ENCODE data around the gene RPS15.
"Not testable (repeated sequence)": the region's sequence is repeated elsewhere in the genome, so short reads cannot be mapped to it uniquely, and the experiment has no call there.

RPS15 gene

DNA sequence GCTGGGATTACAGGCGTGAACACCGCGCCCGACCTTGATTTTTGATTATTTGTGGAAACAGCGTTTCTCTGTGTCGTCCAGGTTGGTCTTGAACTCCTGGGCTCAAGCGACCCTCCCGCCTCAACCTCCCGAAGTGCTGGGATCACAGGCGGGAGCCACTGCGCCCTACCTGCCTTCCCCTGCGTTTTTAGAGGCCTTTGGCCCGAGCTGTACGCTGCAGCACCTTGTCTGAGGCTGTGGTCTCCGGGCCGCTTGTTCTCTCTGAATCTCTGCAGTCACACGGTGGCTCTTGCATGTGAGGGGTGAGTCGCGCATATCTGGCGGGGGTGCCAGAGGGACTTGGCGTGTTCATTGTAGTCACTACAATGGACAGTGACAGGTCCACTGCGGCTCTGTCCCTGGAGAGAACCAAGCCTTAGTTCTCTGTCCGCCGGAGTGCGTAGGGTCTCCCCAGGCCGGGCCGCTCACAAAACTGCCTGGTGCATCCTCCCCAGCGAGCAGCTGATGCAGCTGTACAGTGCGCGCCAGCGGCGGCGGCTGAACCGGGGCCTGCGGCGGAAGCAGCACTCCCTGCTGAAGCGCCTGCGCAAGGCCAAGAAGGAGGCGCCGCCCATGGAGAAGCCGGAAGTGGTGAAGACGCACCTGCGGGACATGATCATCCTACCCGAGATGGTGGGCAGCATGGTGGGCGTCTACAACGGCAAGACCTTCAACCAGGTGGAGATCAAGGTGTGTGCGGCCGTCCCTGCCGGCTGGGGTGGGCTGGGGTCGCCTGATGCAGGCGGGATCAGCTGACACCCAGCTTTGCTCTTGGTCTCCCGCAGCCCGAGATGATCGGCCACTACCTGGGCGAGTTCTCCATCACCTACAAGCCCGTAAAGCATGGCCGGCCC, 1.6 kb downstream of the RPS15 start:
- Histone ChIP-seq H3K36me3 (ENCODE audit: insufficient read depth, low read length) (peaks cover 17% of the 10 kb centered on the region; the same call in 1 of the 2 replicates), H3K4me3 (ENCODE audit: low read depth, low read length) (peak overlapping the region; percentile 94), H3K79me2 (ENCODE audit: control insufficient read depth, insufficient read depth, low read length, unreplicated experiment) (peaks cover 31% of the 10 kb centered on the region)
- not testable (repeated sequence) for H2AFZ ChIP-seq (ENCODE audit: low read length, unreplicated experiment); H3K27ac ChIP-seq (ENCODE audit: low read depth, low read length); H3K4me1 ChIP-seq (ENCODE audit: control insufficient read depth, insufficient read depth, low read length, unreplicated experiment); H3K27me3 ChIP-seq (ENCODE audit: insufficient read depth, low read length)

DNA sequence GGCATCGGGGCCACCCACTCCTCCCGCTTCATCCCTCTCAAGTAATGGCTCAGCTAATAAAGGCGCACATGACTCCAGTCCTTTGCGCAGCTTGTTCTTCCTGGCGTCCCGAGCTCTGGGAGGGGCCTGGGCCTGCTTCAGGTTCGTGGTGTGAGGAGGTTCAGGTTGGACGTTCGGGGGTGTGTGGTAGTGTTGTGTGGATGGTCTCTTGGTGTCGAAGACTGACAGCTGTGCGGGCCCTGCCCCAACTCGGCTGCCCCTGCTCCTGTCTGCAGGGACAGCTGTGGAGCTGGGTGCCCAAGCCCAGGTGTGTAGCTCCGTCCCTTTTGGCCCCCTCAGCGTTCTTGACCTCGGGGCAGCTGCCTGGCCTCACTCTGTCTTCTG, 2.2 kb downstream of the RPS15 start:
- peaks cover 2% of the 10 kb centered on the region for H3K4me1 ChIP-seq (ENCODE audit: control insufficient read depth, insufficient read depth, low read length, unreplicated experiment)
- peaks cover 31% of the 10 kb centered on the region for H3K79me2 ChIP-seq (ENCODE audit: control insufficient read depth, insufficient read depth, low read length, unreplicated experiment)
- 0 out of 2 replicates have a peak overlapping the region, but pooled peaks have one; percentile 12 for H3K4me3 ChIP-seq (ENCODE audit: low read depth, low read length)
- no peak overlapping the region for H2AFZ ChIP-seq (ENCODE audit: low read length, unreplicated experiment)
- peaks cover 17% of the 10 kb centered on the region; the same call in 1 of the 2 replicates for H3K36me3 ChIP-seq (ENCODE audit: insufficient read depth, low read length)
- no peaks in the 10 kb centered on the region for H3K27me3 ChIP-seq (ENCODE audit: insufficient read depth, low read length)
- H3K27ac ChIP-seq (ENCODE audit: low read depth, low read length), result no peak overlapping the region

DNA sequence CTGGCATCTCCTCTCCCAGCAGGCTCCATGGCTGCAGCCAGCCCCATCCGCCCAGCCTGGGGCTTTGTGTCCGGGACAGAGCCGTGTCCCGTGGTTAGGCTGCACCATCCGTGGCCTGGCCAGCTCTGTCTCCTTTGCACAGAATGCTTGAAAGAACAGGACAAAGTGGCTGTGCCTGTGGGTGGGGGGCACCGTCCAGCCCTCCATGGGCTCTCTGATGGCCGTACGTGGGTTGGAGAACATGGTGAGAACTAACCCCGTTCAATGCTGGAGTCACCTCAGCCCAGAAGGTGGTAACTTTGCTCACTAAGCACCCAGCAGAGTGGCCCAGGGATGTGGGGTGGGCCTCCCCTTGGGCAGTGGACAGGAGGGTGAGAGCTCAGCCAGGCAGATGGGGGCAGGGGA, 2.8 kb downstream of the RPS15 start:
- no peak overlapping the region for H2AFZ ChIP-seq (ENCODE audit: low read length, unreplicated experiment)
- H3K36me3 ChIP-seq (ENCODE audit: insufficient read depth, low read length), result peaks cover 17% of the 10 kb centered on the region; the same call in 1 of the 2 replicates
- H3K4me3 ChIP-seq (ENCODE audit: low read depth, low read length), result no peak overlapping the region
- no peak overlapping the region for H3K27ac ChIP-seq (ENCODE audit: low read depth, low read length)
- H3K79me2 ChIP-seq (ENCODE audit: control insufficient read depth, insufficient read depth, low read length, unreplicated experiment), result peaks cover 31% of the 10 kb centered on the region
- no peaks in the 10 kb centered on the region for H3K27me3 ChIP-seq (ENCODE audit: insufficient read depth, low read length)
- H3K4me1 ChIP-seq (ENCODE audit: control insufficient read depth, insufficient read depth, low read length, unreplicated experiment), result peaks cover 2% of the 10 kb centered on the region

DNA sequence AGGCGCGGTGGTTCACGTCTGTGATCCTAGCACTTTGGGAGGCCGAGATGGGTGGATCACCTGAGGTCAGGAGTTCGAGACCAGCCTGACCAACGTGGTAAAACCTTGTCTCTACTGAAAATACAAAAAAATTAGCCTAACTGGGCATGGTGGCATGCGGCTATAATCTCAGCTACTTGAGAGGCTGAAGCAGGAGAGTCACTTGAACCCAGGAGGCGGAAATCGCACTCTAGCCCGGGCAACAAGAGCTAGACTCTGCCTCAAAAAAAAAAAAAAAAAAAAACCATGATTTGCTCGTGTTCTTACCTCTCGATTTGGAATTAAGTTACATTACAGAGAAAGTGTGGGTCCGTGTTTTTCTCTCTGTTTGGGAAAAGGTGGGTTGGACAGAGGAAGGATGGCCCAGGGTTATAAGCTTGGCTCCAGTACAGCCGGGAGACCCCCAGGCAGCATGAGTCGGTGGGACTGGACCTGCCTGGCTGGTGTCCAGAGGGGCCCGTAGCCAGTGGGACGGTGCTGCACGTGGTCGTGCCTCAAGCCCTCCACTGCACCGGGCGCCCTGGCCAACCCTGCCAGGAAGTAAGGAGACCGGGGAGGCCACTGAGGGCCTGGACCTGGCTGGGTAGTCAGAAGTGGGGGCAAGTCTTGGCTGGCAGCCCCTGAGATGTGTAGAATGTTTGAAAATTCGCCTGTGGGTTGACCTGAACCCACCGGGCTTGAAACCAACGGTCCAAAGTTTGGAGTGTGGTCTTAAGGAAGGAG, 3.7 kb downstream of the RPS15 start:
- Histone ChIP-seq H3K36me3 (ENCODE audit: insufficient read depth, low read length) (peaks cover 17% of the 10 kb centered on the region; the same call in 1 of the 2 replicates), H3K4me1 (ENCODE audit: control insufficient read depth, insufficient read depth, low read length, unreplicated experiment) (peaks cover 2% of the 10 kb centered on the region), H3K79me2 (ENCODE audit: control insufficient read depth, insufficient read depth, low read length, unreplicated experiment) (peaks cover 31% of the 10 kb centered on the region), H3K4me3 (ENCODE audit: low read depth, low read length) (no peak overlapping the region), H2AFZ (ENCODE audit: low read length, unreplicated experiment) (no peak overlapping the region), H3K27ac (ENCODE audit: low read depth, low read length) (no peak overlapping the region), H3K27me3 (ENCODE audit: insufficient read depth, low read length) (peaks cover 7% of the 10 kb centered on the region)

DNA sequence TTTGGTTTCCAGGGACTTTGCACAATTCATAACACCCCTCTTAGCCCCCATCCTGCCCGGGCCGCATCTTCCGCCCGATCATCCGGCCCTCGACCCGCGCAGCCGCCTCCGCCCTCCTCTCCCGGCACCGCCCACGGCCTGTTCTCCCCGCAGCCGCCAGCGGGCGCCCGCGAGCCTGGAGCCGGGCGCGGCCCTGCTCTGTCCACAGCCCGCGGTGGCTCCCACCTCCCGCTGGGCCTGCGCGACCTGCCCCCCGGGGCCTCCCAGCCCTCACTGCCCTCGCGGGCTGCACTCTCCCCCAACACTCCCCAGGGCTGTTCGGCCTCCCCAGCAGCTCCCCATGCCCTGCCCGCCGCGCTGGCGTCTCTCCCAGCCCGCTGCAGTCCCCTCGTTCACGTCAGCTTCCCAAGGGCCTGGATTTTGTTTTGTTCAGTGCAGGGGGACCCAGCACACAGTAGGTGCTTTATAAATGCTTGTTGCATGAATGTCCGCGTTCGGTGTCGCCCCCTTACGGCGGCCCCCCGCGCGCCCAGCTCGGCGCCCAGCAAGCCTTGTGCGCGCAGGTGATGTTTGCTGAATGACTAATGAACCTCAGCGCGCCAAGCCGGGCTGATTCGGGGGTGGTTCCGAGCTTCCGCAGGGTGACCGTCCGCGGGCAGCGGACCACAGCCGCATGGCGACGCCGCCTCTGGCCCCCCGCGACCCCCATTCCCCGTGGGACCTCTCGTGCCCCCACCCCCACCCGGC, 7.2 kb downstream of the RPS15 start:
- H2AFZ ChIP-seq (ENCODE audit: low read length, unreplicated experiment), result no peak overlapping the region
- H3K4me3 ChIP-seq (ENCODE audit: low read depth, low read length), result peak overlapping the region; percentile 29; the same call in 1 of the 2 replicates
- peaks cover 11% of the 10 kb centered on the region for H3K79me2 ChIP-seq (ENCODE audit: control insufficient read depth, insufficient read depth, low read length, unreplicated experiment)
- H3K27ac ChIP-seq (ENCODE audit: low read depth, low read length), result no peak overlapping the region
- H3K36me3 ChIP-seq (ENCODE audit: insufficient read depth, low read length), result peaks cover 14% of the 10 kb centered on the region; the same call in 1 of the 2 replicates
- H3K27me3 ChIP-seq (ENCODE audit: insufficient read depth, low read length), result peaks cover 31% of the 10 kb centered on the region
- H3K4me1 ChIP-seq (ENCODE audit: control insufficient read depth, insufficient read depth, low read length, unreplicated experiment), result peaks cover 2% of the 10 kb centered on the region

DNA sequence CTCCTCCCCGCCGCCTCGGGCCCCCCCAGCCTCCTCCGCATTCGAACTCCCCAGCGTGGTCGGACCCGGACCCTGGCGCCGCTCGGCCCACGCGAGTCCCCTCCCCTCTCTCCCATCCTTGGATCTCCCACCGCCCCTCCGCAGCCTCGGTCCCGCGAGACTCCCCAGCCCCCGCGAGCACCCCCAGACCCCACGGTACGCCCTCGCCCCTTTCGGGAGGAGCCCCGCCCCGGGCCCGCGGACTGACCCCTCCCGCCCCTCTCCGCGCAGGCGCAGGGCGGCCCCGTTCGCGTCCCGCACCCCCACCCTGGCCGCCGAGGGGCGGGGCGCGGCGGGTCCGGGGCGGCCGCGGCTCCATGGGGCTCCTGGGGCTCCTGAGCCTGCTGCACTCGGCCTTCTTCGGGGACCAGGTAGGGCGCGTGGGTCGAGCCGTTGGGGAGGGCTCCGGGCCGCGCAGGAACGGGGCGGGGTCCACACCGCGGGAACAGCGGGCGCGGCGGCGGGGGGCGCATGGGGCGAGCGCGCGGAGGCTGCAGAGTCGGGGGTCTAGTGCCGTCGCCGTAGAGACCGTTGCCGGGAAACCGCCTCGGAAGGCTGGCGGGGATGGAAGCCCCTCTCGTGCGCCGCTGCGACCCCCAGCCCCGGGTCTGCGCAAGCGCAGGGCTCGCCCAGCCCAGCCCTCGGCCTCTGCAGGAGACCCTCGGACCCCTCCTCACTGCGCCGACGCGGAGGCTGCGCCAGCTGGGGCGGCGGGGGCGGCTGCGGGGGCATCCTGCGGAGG, 7.9 kb downstream of the RPS15 start:
- no peaks in the 10 kb centered on the region for H3K4me1 ChIP-seq (ENCODE audit: control insufficient read depth, insufficient read depth, low read length, unreplicated experiment)
- H3K27ac ChIP-seq (ENCODE audit: low read depth, low read length), result no peak overlapping the region
- peaks cover 6% of the 10 kb centered on the region; the same call in 1 of the 2 replicates for H3K36me3 ChIP-seq (ENCODE audit: insufficient read depth, low read length)
- no peak overlapping the region for H2AFZ ChIP-seq (ENCODE audit: low read length, unreplicated experiment)
- peaks cover 39% of the 10 kb centered on the region for H3K27me3 ChIP-seq (ENCODE audit: insufficient read depth, low read length)
- peaks cover 3% of the 10 kb centered on the region for H3K79me2 ChIP-seq (ENCODE audit: control insufficient read depth, insufficient read depth, low read length, unreplicated experiment)
- 0 out of 2 replicates have a peak overlapping the region, but pooled peaks have one; percentile 16 for H3K4me3 ChIP-seq (ENCODE audit: low read depth, low read length)

- Histone ChIP-seq H3K27ac (ENCODE audit: low read depth, low read length) (no peak overlapping the region), H2AFZ (ENCODE audit: low read length, unreplicated experiment) (no peak overlapping the region), H3K27me3 (ENCODE audit: insufficient read depth, low read length) (peaks cover 46% of the 10 kb centered on the region), H3K79me2 (ENCODE audit: control insufficient read depth, insufficient read depth, low read length, unreplicated experiment) (no peaks in the 10 kb centered on the region), H3K4me3 (ENCODE audit: low read depth, low read length) (no peak overlapping the region), H3K36me3 (ENCODE audit: insufficient read depth, low read length) (peaks cover 2% of the 10 kb centered on the region; the same call in 1 of the 2 replicates), H3K4me1 (ENCODE audit: control insufficient read depth, insufficient read depth, low read length, unreplicated experiment) (no peaks in the 10 kb centered on the region)
Observed at GRCh38 chr19:1446713-1447481, 8.7 kb downstream of the RPS15 start.

DNA sequence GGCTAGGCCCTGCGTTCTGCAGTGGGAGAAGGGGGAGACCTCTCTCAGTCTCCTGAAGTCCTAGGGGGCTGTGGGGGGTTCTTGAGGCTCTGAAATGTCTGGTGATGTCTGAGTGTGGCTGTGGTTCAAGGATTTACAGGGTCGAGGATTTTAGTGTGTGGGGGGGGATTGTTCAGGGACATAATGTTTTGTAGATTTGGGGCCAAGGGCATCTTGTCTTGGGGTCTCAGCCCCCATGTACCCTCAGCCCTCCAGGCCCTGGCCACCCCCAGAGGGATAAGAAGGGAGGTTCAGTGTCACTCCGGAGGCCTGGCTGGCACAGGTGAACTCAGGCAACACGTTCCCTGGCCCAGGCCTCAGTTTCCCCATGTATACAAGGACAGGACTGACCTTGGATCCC, 9.3 kb downstream of the RPS15 start:
- no peak overlapping the region for H3K4me3 ChIP-seq (ENCODE audit: low read depth, low read length)
- peaks cover 51% of the 10 kb centered on the region for H3K27me3 ChIP-seq (ENCODE audit: insufficient read depth, low read length)
- H3K4me1 ChIP-seq (ENCODE audit: control insufficient read depth, insufficient read depth, low read length, unreplicated experiment), result no peaks in the 10 kb centered on the region

DNA sequence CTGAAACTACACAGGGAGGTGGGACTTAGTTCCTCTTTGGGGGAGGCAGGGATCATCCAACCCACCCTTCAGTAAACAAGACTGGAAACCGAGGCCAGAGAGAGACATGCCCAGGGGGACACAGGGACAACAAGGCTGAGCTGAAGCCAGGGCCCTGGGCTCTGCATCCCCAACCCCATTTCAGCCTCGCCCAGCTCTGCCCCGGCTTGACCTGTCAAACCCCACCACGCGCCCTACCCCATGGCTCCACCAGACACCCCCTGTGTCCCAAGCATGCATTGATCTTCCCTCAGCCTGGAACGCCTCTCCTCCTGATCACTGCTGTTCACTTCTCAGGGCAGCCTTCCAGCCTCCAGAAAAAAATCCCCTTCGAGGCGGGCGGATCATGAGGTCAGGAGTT, 9.7 kb downstream of the RPS15 start:
- Histone ChIP-seq H3K27me3 (ENCODE audit: insufficient read depth, low read length) (peaks cover 55% of the 10 kb centered on the region), H3K4me1 (ENCODE audit: control insufficient read depth, insufficient read depth, low read length, unreplicated experiment) (no peaks in the 10 kb centered on the region), H3K4me3 (ENCODE audit: low read depth, low read length) (no peak overlapping the region), H2AFZ (ENCODE audit: low read length, unreplicated experiment) (no peak overlapping the region), H3K36me3 (ENCODE audit: insufficient read depth, low read length) (no peaks in the 10 kb centered on the region), H3K27ac (ENCODE audit: low read depth, low read length) (no peak overlapping the region), H3K79me2 (ENCODE audit: control insufficient read depth, insufficient read depth, low read length, unreplicated experiment) (no peaks in the 10 kb centered on the region)

More for the DNA sequence above, 9.3 kb downstream of the RPS15 start:
- Histone ChIP-seq H2AFZ (ENCODE audit: low read length, unreplicated experiment) (no peak overlapping the region), H3K36me3 (ENCODE audit: insufficient read depth, low read length) (no peaks in the 10 kb centered on the region), H3K79me2 (ENCODE audit: control insufficient read depth, insufficient read depth, low read length, unreplicated experiment) (no peaks in the 10 kb centered on the region), H3K27ac (ENCODE audit: low read depth, low read length) (no peak overlapping the region)

Data from ACC112 (cell line).